GM21786 (cell line): Measurements from ENCODE around the gene PACRG.

Source experiments
- ATAC-seq: cut with Tn5 transposase; IDR thresholded peaks from one replicate; pipeline ENCODE4 v1.9.1; 2021; ENCODE audit not compliant: unreplicated experiment

Gene PACRG

GRCh38 chr6:163229050-163229449 lies 501.3 kb downstream of the PACRG start:
- ATAC-seq, result no peak

- no peak for ATAC-seq
Measured at GRCh38 chr6:163230901-163231300, 503.1 kb downstream of the PACRG start.

- no peak for ATAC-seq
Measured at GRCh38 chr6:163231356-163232014, 503.7 kb downstream of the PACRG start.

GRCh38 chr6:163232015-163232523 lies 504.3 kb downstream of the PACRG start:
- no peak for ATAC-seq

GRCh38 chr6:163232649-163233048 lies 504.9 kb downstream of the PACRG start:
- no peak for ATAC-seq

- no peak for ATAC-seq
Measured at GRCh38 chr6:163237110-163237509, 509.3 kb downstream of the PACRG start.

DNA sequence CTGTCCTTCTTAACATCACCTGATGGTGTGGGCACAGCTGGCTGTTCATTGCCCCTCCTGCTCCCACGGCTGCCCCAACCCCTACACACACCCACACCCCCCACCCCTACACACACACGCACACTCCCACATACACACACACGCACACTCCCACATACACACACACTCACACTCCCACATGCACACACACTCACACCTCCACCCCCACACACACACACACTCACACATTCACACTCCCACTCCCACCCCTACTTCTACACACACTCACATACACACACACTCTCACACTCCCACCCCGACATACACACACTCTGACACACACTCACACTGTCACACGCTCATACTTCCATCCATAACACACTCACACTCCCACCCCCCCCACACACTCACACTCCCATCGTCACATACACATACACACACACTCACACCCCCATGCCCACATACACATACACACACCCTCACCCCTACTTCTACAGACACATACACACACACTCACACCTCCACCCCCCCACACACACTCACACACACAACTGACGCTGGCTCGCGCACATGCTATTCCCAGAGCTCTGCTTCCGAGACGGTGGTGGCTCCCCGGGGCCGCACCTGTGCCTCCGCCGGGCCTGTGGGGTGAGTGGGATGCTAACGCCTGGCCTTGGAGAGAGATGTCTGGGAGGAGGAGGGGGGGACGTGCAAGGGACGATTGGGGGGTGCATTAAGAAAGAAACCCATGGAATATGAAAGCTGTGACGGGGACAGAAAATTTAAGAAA lies 512.0 kb downstream of the PACRG start:
- no peak for ATAC-seq

DNA sequence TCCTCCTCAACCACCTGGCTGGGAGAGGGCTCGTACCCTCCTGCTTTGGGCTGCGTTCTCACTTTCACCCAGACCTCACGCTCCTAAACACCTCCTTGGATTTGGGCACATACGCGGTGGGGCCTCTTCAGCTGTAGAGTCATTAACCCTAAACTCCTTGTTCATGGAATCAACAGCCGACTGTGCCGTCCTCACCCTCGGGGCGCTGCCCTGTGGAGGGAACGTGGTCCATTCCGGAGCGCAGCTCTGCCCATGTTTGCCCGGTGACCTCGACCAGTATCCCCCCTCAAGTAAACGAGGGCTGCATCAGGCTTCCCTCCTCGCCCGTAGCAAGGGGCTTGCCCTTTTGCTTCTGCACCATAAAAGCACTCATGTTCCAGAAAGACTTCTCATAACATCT lies 512.8 kb downstream of the PACRG start:
- ATAC-seq, result no peak

DNA sequence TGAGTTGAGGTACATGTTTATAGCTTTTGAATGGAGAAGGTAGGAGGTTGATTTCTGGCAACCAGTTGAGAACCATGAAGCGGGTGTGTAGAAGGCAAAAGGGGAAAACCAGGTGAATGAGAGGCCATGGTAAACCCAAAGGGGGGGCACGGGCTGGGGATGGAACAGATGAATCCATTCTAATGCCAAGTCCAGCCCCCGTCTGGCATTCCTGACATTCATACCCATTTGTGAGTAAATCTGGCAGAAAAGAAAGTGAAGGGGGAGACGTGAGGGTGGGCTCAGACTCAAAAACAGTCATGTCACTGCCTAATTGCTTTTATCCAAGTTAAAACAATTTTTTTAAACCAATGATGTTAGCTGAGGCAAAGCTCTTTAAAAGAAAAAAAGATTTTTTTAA lies 513.9 kb downstream of the PACRG start:
- ATAC-seq, result no peak

- no peak for ATAC-seq
Measured at GRCh38 chr6:163243083-163243482, 515.3 kb downstream of the PACRG start.

- ATAC-seq, result no peak
Measured at GRCh38 chr6:163243692-163244589, 516.2 kb downstream of the PACRG start.

DNA sequence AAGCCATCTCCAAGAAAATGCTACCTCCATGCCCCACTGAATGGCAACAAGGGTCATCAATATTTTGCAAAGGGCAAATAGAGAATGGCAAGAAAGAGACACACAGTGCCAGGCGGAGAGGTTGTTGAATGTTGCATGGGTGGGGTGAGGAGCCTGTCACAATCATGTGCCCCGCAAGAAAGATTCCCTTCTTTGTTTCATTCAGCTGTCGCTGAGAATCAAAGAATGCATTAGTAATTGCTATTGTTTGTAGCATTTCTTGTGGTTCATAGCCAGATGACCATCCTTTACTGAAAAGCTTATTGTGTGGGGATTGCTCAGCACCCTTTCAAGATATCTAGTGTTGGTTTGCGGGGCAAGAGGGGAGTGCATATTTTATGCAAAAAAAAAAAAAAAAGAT lies 520.3 kb downstream of the PACRG start:
- ATAC-seq, result no peak

GRCh38 chr6:163249651-163250101 lies 521.9 kb downstream of the PACRG start:
- no peak for ATAC-seq

DNA sequence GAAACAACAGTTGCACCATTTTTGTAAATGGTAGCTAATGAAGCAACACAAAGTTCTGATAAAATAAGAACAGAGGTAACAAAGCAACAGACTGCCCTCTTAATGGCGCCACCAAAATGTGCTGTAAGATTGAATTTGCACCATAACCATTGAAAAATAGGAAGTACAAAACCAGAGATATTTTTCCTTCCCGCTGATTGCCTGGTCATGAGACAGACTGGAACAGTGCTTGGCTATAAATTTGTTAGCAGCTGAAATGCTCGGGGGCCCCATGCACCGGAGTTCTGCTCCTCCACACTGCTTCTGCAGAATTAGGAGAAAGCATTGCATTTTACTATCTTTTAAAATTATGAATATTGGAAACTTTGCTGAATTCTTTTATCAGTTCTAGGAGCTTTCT lies 522.3 kb downstream of the PACRG start:
- no peak for ATAC-seq

- no peak for ATAC-seq
Measured at GRCh38 chr6:163252061-163252591, 524.4 kb downstream of the PACRG start.

DNA sequence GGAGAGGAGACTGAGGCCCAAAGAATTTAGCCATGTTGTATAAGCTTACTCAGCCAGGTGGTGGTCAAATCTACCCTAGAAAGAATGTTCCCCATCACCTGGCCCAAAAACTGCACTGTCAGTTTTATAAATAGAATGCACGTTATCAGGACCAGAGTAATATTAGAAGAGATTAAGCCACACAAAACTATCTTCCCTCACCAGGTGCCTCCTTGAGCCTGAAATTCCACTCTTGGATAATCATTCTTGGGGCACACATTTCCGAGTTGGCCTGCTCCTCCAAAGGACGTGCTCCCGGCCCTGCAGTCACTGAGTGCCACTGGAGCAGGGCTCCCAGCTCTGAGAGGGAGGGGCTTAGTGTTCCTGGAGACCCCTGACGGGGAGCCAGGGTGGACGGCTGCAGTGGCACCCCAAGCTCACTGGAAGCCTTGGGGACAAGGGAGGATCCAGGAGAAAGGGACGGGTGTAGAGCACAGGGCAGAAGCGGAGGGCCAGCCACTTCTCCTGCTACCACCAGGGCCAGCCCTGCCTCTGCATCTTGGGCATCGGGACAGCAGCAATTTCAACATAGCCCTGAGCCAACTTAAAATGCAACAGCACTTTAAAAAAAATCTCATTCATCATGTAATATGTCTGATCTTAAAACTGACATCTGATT lies 525.9 kb downstream of the PACRG start:
- no peak for ATAC-seq

GRCh38 chr6:163254341-163254835 lies 526.6 kb downstream of the PACRG start:
- ATAC-seq, result no peak

GRCh38 chr6:163255265-163255664 lies 527.5 kb downstream of the PACRG start:
- ATAC-seq, result no peak

- no peak for ATAC-seq
Measured at GRCh38 chr6:163259689-163260088, 531.9 kb downstream of the PACRG start.

- ATAC-seq, result no peak
Measured at GRCh38 chr6:163260111-163260895, 532.5 kb downstream of the PACRG start.
